Fibroblast of skin of scalp (primary cell): ENCODE data around the gene SDE2.
"Not testable (repeated sequence)": the region's sequence is repeated elsewhere in the genome, so short reads cannot be mapped to it uniquely, and the experiment has no call there.

Experiments used
- DNase-seq: peaks from one replicate; pipeline ENCODE4 v3.0.0-alpha.2; 2013

The SDE2 gene

GRCh38 chr1:225941187-225941941 is 57.8 kb downstream of the SDE2 start, which contains the start of gene LEFTY2:
TSS of gene LEFTY2 (minus strand) at chr1:225941220. CDS start at chr1:225941140, 80 bp downstream.
- no peak for DNase-seq

GRCh38 chr1:225940385-225941151 is 58.6 kb downstream of the SDE2 start:
- DNase-seq: no peak

- not testable (repeated sequence) for DNase-seq
Measured at GRCh38 chr1:225939939-225940310, 59.2 kb downstream of the SDE2 start.

- not testable (repeated sequence) for DNase-seq
Measured at GRCh38 chr1:225939097-225939938, 59.8 kb downstream of the SDE2 start.

- DNase-seq: no peak
Measured at GRCh38 chr1:225937048-225937968, 61.8 kb downstream of the SDE2 start.

- no peak for DNase-seq
Measured at GRCh38 chr1:225936523-225936922, 62.6 kb downstream of the SDE2 start.

GRCh38 chr1:225936086-225936485 is 63.1 kb downstream of the SDE2 start:
- peak; percentile 83 for DNase-seq

- no peak for DNase-seq
Measured at GRCh38 chr1:225934711-225935110, 64.4 kb downstream of the SDE2 start.

- DNase-seq: peak; percentile 70
Measured at GRCh38 chr1:225933072-225933471, 66.1 kb downstream of the SDE2 start.
